Lower leg skin (tissue), 3 donors: ENCODE measurements around the gene MYRIP.

Experiments used
- CTCF ChIP-seq, 3 donors: fragments of 450-650 bp; IDR thresholded peaks; one replicate each; pipeline ENCODE4 v1.5.1; 2016; ENCODE audit warnings: antibody characterized with exemption in 3 of 3, mild to moderate bottlenecking in 3 of 3, moderate library complexity in 2 of 3
- POLR2A ChIP-seq, 2 donors: fragments of 450-650 bp; IDR thresholded peaks; one replicate each; pipeline ENCODE4 v1.6.1; 2016 to 2017; ENCODE audit warnings: antibody characterized with exemption in 2 of 2, mild to moderate bottlenecking in 1 of 2, moderate library complexity in 1 of 2

- no peak for TF ChIP-seq CTCF (IDR thresholded peaks at IDR 0.05)
- TF ChIP-seq POLR2A (IDR thresholded peaks at IDR 0.05), result no peak
These were observed 419.5 kb downstream of the MYRIP start for GRCh38 chr3:40228792-40229350.
